Pulmonary artery endothelial cell (primary cell): ENCODE measurements around the gene ATP5PD. TPM values are rescaled to one million over a fixed set of nuclear protein-coding genes. Genes with fewer than 3 reads are reported as not detected.
"Not testable (repeated sequence)": the region's sequence is repeated elsewhere in the genome, so short reads cannot be mapped to it uniquely, and the experiment has no call there.

Experiments
- DNase-seq: peaks from one replicate; pipeline ENCODE4 v3.0.0-alpha.2; 2011; ENCODE audit warnings: low read depth, low spot score
- total RNA-seq: library from RNA; depleted of rRNA; stranded (reverse); fragments of >200 nt; gene quantifications from 2 replicates; pipeline ENCODE4 v1.2.3, GENCODE V29; 2014

ATP5PD gene
- total RNA-seq, 1 donor from 2014 or later = 218 TPM

- no peak for DNase-seq
Observed at GRCh38 chr17:75077496-75078283, 30.9 kb upstream of the ATP5PD start.

GRCh38 chr17:75077072-75077495, 30.3 kb upstream of the ATP5PD start:
- no peak for DNase-seq

GRCh38 chr17:75075597-75076336, 29.0 kb upstream of the ATP5PD start:
- no peak for DNase-seq

GRCh38 chr17:75074532-75074931, 27.8 kb upstream of the ATP5PD start:
- DNase-seq = no peak

- DNase-seq = no peak
Observed at GRCh38 chr17:75073618-75074047, 26.9 kb upstream of the ATP5PD start.

GRCh38 chr17:75072909-75073308, 26.1 kb upstream of the ATP5PD start:
- DNase-seq = not testable (repeated sequence)

GRCh38 chr17:75071478-75072271, 24.9 kb upstream of the ATP5PD start:
- DNase-seq = not testable (repeated sequence)

- DNase-seq = no peak
Observed at GRCh38 chr17:75069783-75070182, 23.0 kb upstream of the ATP5PD start.

- no peak for DNase-seq
Observed at GRCh38 chr17:75068750-75069149, 22.0 kb upstream of the ATP5PD start.

- DNase-seq = no peak
Observed at GRCh38 chr17:75067856-75068255, 21.1 kb upstream of the ATP5PD start.

- no peak for DNase-seq
Observed at GRCh38 chr17:75065562-75066151, 18.9 kb upstream of the ATP5PD start.

- DNase-seq = no peak
Observed at GRCh38 chr17:75064867-75065561, 18.2 kb upstream of the ATP5PD start.

- no peak for DNase-seq
Observed at GRCh38 chr17:75064460-75064859, 17.7 kb upstream of the ATP5PD start.

- DNase-seq = no peak
Observed at GRCh38 chr17:75064040-75064439, 17.3 kb upstream of the ATP5PD start.

- DNase-seq = no peak
Observed at GRCh38 chr17:75063626-75064025, 16.9 kb upstream of the ATP5PD start.

GRCh38 chr17:75063201-75063600, 16.4 kb upstream of the ATP5PD start:
- no peak for DNase-seq

GRCh38 chr17:75061618-75062017, 14.8 kb upstream of the ATP5PD start:
- DNase-seq = no peak

GRCh38 chr17:75061055-75061438, 14.3 kb upstream of the ATP5PD start:
- DNase-seq = no peak

GRCh38 chr17:75060434-75061054, 13.8 kb upstream of the ATP5PD start:
- no peak for DNase-seq
